LNCAP (cell line): ENCODE measurements around the gene HHIP.

Source experiments
- CTCF ChIP-seq: fragments of 450-650 bp; IDR thresholded peaks from 2 replicates; pipeline ENCODE4 v1.5.1; 2017; ENCODE audit warnings: mild to moderate bottlenecking

HHIP gene

DNA sequence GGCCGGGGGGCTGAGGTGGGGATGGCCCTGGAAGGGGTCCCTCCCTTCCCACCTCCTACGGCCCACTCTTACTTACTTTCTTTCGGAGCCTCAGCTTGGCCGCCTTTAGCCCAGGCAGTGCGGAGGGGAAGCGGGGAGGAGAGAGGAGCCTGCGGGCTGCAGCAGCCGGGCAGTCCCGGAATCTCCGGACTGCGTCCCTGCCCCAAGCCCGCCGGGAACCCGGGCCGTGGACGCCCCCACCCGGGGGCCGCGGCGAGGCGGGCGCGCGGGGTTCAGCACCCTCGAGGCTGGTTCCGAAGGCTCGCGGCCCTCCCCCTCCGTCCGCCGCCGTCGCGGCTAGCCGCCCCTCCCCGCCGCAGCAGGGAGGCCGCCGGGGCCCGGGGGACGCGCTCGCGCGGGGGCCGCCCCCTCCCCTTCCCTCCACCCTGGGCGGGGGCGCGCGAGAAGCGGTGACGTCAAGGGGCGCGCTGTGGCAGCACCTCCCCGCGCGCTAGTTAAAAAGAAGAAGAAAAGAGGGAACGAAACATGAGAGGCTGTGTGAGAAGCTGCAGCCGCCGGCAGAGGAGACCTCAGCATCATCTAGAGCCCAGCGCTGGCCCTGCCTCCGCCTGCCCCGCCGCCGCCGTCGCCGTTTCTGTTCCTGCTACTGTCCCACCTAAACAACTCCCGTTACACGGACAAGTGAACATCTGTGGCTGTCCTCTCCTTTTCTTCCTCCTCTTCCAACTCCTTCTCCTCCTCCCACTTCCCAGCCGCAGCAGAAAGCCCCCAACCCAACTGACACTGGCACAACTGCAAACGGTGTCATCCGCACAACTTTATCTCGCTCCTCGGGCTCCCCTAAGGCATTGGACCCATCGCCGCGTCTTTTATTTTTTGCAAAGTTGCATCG lies at the start of gene HHIP:
HHIP (plus strand) TSS at position 526 of the 892 bp plus-strand sequence. CDS start 520 bp downstream, outside the sequence.
- TF ChIP-seq CTCF: no peak

GRCh38 chr4:144597171-144597570 lies 48.8 kb upstream of the HHIP start:
- TF ChIP-seq CTCF: no peak

DNA sequence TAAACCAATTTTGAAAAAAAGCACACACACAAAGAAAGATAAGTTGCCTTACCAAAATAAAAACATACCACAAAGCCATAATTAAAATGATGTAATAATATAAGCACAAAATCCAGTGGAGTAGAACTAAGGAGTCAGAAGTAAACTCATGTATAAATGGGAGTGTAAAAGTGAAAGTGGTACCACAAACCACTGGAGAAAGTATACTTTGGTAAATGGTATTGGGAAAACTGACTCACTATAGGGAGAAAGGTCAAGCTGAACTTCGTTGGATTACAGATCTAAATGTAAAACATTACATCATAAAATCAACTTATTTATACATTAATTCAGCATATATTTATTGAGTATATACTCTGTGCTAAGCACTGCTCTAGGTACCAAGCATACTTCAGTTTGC lies 46.3 kb upstream of the HHIP start:
- TF ChIP-seq CTCF: no peak

- peak; percentile 29; the same call in 1 of the 2 replicates for TF ChIP-seq CTCF
Measured at GRCh38 chr4:144611850-144612249, 34.1 kb upstream of the HHIP start.

- no peak for TF ChIP-seq CTCF
Measured at GRCh38 chr4:144614850-144615585, 30.9 kb upstream of the HHIP start.

DNA sequence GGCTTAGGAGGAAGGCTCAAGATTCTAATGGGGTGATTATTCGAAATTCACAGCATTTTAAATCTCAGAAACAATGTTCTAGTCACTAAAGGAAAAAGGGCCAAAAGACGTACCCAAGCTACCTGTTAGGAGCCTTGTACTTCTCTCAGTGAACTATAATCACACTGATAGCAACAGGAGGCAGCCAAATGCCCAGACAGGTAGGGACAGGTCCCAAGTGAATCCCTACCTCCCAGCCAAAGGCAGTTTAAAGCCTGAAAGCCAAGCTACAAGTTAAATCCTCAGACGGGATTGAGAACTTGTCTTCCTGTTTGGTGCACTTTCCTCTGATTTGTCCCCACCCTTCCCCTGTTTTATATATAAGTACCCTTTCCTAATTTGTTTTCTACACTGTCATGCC lies 24.3 kb upstream of the HHIP start:
- no peak for TF ChIP-seq CTCF

DNA sequence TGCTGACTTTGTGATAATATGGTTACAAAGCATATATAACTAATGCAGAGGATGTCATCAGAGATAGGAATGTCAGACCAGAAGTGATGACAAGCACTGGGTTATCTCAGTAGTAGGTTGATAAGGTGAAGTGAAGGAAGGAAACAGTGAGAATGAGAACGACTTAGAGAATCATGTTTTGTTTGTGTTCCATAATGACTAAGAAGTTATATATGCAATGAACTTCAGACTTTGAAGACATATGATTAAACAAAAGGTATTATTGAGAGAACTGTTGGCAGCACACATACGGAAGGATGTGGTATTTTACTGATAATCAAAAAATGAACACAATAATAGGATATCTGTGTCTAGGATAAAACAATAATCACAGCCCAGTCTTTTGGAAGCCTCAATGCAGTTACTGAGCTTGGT lies 18.3 kb upstream of the HHIP start:
- no peak for TF ChIP-seq CTCF
